Astrocyte of the hippocampus (primary cell): Measurements from ENCODE around the gene PRRC2B.

ENCODE experiments used
- DNase-seq: peaks from one replicate; pipeline ENCODE4 v3.0.0; 2011; ENCODE audit warnings: low read depth, low spot score

Gene PRRC2B

GRCh38 chr9:131407717-131408195, 13.9 kb downstream of the PRRC2B start:
- DNase-seq: peak; percentile 70

GRCh38 chr9:131409458-131409992, 15.6 kb downstream of the PRRC2B start:
- DNase-seq: no peak

GRCh38 chr9:131410044-131410491, 16.2 kb downstream of the PRRC2B start:
- DNase-seq: no peak

GRCh38 chr9:131411719-131412681, 18.1 kb downstream of the PRRC2B start:
- DNase-seq: no peak

GRCh38 chr9:131416509-131416908, 22.6 kb downstream of the PRRC2B start:
- no peak for DNase-seq

GRCh38 chr9:131417264-131418142, 23.6 kb downstream of the PRRC2B start:
- DNase-seq: no peak

GRCh38 chr9:131418143-131419025, 24.5 kb downstream of the PRRC2B start:
- DNase-seq: peak; percentile 56

- DNase-seq: no peak
Measured at GRCh38 chr9:131419026-131419614, 25.2 kb downstream of the PRRC2B start.

GRCh38 chr9:131419716-131420115, 25.8 kb downstream of the PRRC2B start:
- no peak for DNase-seq

GRCh38 chr9:131420980-131421624, 27.2 kb downstream of the PRRC2B start:
- DNase-seq: peak; percentile 42

GRCh38 chr9:131421691-131422090, 27.8 kb downstream of the PRRC2B start:
- no peak for DNase-seq

- DNase-seq: peak; percentile 54
Measured at GRCh38 chr9:131422241-131422792, 28.4 kb downstream of the PRRC2B start.

GRCh38 chr9:131423171-131423581, 29.3 kb downstream of the PRRC2B start:
- peak; percentile 94 for DNase-seq

- no peak for DNase-seq
Measured at GRCh38 chr9:131426545-131426944, 32.7 kb downstream of the PRRC2B start.

GRCh38 chr9:131429121-131430012, 35.5 kb downstream of the PRRC2B start:
- no peak for DNase-seq

- DNase-seq: no peak
Measured at GRCh38 chr9:131432050-131432449, 38.2 kb downstream of the PRRC2B start.

GRCh38 chr9:131432597-131433301, 38.9 kb downstream of the PRRC2B start:
- peak; percentile 79 for DNase-seq
